GM12878 (cell line): Measurements from ENCODE around the gene OR56A1. TPM values are rescaled to one million over a fixed set of nuclear protein-coding genes. Genes with fewer than 3 reads are reported as not detected.

Source experiments
- BHLHE40 ChIP-seq, 2 experiments: fragments of 450-650 bp in 1 of 2; IDR thresholded peaks; 2 replicates each; pipeline ENCODE4 v1.6.1; 2011 to 2017; ENCODE audit warnings: low read depth in 2 of 2, borderline replicate concordance in 1 of 2, improper control_type of control experiment in 1 of 2, low read length in 1 of 2, mild to moderate bottlenecking in 1 of 2
- CTCF ChIP-seq, 3 experiments: IDR thresholded peaks in 2 of 3; conservative IDR thresholded peaks in 1 of 3; 2 replicates each; pipeline ENCODE4 v1.5.1; 2011; ENCODE audit warnings: low read depth in 3 of 3, low read length in 3 of 3, mild to moderate bottlenecking in 3 of 3, control low read depth in 2 of 3, moderate library complexity in 2 of 3, inconsistent platforms in 1 of 3, mixed read lengths in 1 of 3; ENCODE audit not compliant: control insufficient read depth in 2 of 3, insufficient read depth in 1 of 3; ENCODE audit errors: extremely low read depth in 1 of 3
- MAX ChIP-seq: IDR thresholded peaks from 2 replicates; pipeline ENCODE4 v1.6.1; 2012; ENCODE audit warnings: low read depth, low read length, improper control_type of control experiment
- PML ChIP-seq: IDR thresholded peaks from 2 replicates; pipeline ENCODE4 v1.6.1; 2012; ENCODE audit warnings: low read length, inconsistent platforms
- RAD21 ChIP-seq: IDR thresholded peaks from 2 replicates; pipeline ENCODE4 v1.6.1; 2011; ENCODE audit warnings: mild to moderate bottlenecking, low read depth, low read length, moderate library complexity; ENCODE audit not compliant: insufficient read depth
- USF2 ChIP-seq: IDR thresholded peaks from 2 replicates; pipeline ENCODE4 v1.6.1; 2011; ENCODE audit warnings: low read depth, low read length, improper control_type of control experiment, borderline replicate concordance
- WRNIP1 ChIP-seq: IDR thresholded peaks from 2 replicates; pipeline ENCODE4 v1.6.1; 2011; ENCODE audit warnings: low read depth, low read length, improper control_type of control experiment, borderline replicate concordance
- ZBTB11 ChIP-seq: fragments of 450-650 bp; formaldehyde crosslinking; IDR thresholded peaks from 2 replicates; pipeline ENCODE4 v1.5.0; 2022; ENCODE audit warnings: mild to moderate bottlenecking, missing genetic modification characterization
- ZNF207 ChIP-seq: fragments of 450-650 bp; IDR thresholded peaks from 2 replicates; pipeline ENCODE4 v1.6.1; 2014; ENCODE audit warnings: antibody characterized with exemption, mild to moderate bottlenecking, borderline replicate concordance
- ZNF384 ChIP-seq: IDR thresholded peaks from 2 replicates; pipeline ENCODE4 v1.6.1; 2012; ENCODE audit warnings: low read depth, mild to moderate bottlenecking, low read length, improper control_type of control experiment, borderline replicate concordance
- polyA plus RNA-seq, 11 experiments: library from polyadenylated mRNA; depleted of rRNA in 4 of 11; unstranded in 6 of 11; stranded (reverse) in 5 of 11; fragments of >200 nt; fragmentation: Nextera tagmentation in 4 of 11; fragmentation: Illumina TruSeq in 1 of 11; extraction: Ambion mirVana in 4 of 11; extraction: Trizol in 1 of 11; gene quantifications; 1 replicate in 1 of 11; 2 replicates in 10 of 11; pipeline versions ENCODE4 v1.2.1 to v1.2.3, GENCODE V29; 2011 to 2016; ENCODE audit warnings: inconsistent platforms in 2 of 11, missing spikeins in 2 of 11, low read depth in 1 of 11
- total RNA-seq, 4 experiments: library from RNA; depleted of rRNA in 3 of 4; stranded (reverse); fragments of >200 nt in 3 of 4; fragmentation: Illumina TruSeq in 1 of 4; extraction: Trizol in 1 of 4; gene quantifications; 2 replicates each; pipeline versions ENCODE4 v1.2.1 to v1.2.3, GENCODE V29; 2013 to 2021

Gene OR56A1
- total and polyA plus RNA-seq, 10 of the 15 experiments (the other 5 are each of a cell fraction or from before 2014, with no cell fraction given): not detected

GRCh38 chr11:6022956-6023355, 7.6 kb downstream of the OR56A1 start (continued):
- TF ChIP-seq ZNF207: no peak
- TF ChIP-seq MAX: no peak
- no peak for TF ChIP-seq USF2
- no peak for TF ChIP-seq PML
- peak; percentile 49 to 59 (median 53); a peak in 5 of 6 replicates for TF ChIP-seq CTCF (IDR thresholded peaks at IDR 0.05 in 2 of 3, conservative IDR thresholded peaks at IDR 0.05 in 1 of 3; ENCODE audit: control insufficient read depth in 2 of 3, extremely low read depth in 1 of 3, insufficient read depth in 1 of 3, low read depth in 3 of 3, low read length in 3 of 3)
- TF ChIP-seq RAD21: peak; percentile 75
- no peak for TF ChIP-seq ZNF384
- TF ChIP-seq BHLHE40 (IDR thresholded peaks at IDR 0.05; ENCODE audit: borderline replicate concordance in 1 of 2, low read depth in 2 of 2, low read length in 1 of 2): no peak
- no peak for TF ChIP-seq ZBTB11 (CRISPR knock-in tag)
- TF ChIP-seq WRNIP1: no peak
